Astrocyte (in vitro differentiated cells and primary cell): Measurements from ENCODE around the gene MXD3. TPM values are rescaled to one million over a fixed set of nuclear protein-coding genes. Genes with fewer than 3 reads are reported as not detected.

Experiments
- DNase-seq: peaks from one replicate; pipeline ENCODE4 v3.0.0-alpha.2; 2010; ENCODE audit warnings: low read depth
- FAIRE-seq: peaks from 2 replicates; lab custom pipeline; 2011; peaks lifted over from hg19 to GRCh38; lab: Jason Lieb, UNC
- H2AFZ ChIP-seq: 2 replicates; pipeline ENCODE4 v1.6.0; 2012; ENCODE audit warnings: low read depth, low read length, inconsistent platforms
- H3K27ac ChIP-seq: 2 replicates; pipeline ENCODE4 v1.5.1; 2011; ENCODE audit warnings: low read depth, low read length, inconsistent platforms
- H3K27me3 ChIP-seq: 2 replicates; pipeline ENCODE4 v1.6.0; 2011; ENCODE audit warnings: low read length, inconsistent platforms; ENCODE audit not compliant: insufficient read depth
- H3K36me3 ChIP-seq: 2 replicates; pipeline ENCODE4 v1.5.1; 2011; ENCODE audit warnings: low read length, inconsistent platforms; ENCODE audit not compliant: insufficient read depth
- H3K4me1 ChIP-seq: 2 replicates; pipeline ENCODE4 v1.5.1; 2011; ENCODE audit warnings: low read length, inconsistent platforms; ENCODE audit not compliant: insufficient read depth
- H3K4me2 ChIP-seq: 2 replicates; pipeline ENCODE4 v1.6.0; 2012; ENCODE audit warnings: low read length, inconsistent platforms
- H3K4me3 ChIP-seq: 2 replicates; pipeline ENCODE4 v1.5.1; 2011; ENCODE audit warnings: low read depth, mild to moderate bottlenecking, low read length, inconsistent platforms; ENCODE audit not compliant: insufficient read depth
- H3K79me2 ChIP-seq: 2 replicates; pipeline ENCODE4 v1.6.0; 2012; ENCODE audit warnings: mild to moderate bottlenecking, low read length, inconsistent platforms; ENCODE audit not compliant: insufficient read depth
- H3K9ac ChIP-seq: 2 replicates; pipeline ENCODE4 v1.6.0; 2012; ENCODE audit warnings: mild to moderate bottlenecking, low read length, inconsistent platforms
- H3K9me3 ChIP-seq: 2 replicates; pipeline ENCODE4 v1.5.1; 2012; ENCODE audit warnings: low read depth, mild to moderate bottlenecking, low read length, inconsistent platforms; ENCODE audit not compliant: insufficient read depth
- H4K20me1 ChIP-seq: 2 replicates; pipeline ENCODE4 v1.6.0; 2012; ENCODE audit warnings: low read length, inconsistent platforms; ENCODE audit not compliant: insufficient read depth
- H3K27ac Mint-ChIP-seq: one replicate; pipeline ENCODE4 v1.8.0; 2021; ENCODE audit warnings: mild to moderate bottlenecking, mixed read lengths; ENCODE audit not compliant: unreplicated experiment
- H3K27me3 Mint-ChIP-seq: one replicate; pipeline ENCODE4 v1.8.0; 2021; ENCODE audit warnings: low read depth, mixed read lengths; ENCODE audit not compliant: unreplicated experiment
- H3K36me3 Mint-ChIP-seq: one replicate; pipeline ENCODE4 v1.8.0; 2021; ENCODE audit warnings: low read depth, mixed read lengths; ENCODE audit not compliant: unreplicated experiment
- H3K4me1 Mint-ChIP-seq: one replicate; pipeline ENCODE4 v1.8.0; 2021; ENCODE audit warnings: low read depth, mixed read lengths; ENCODE audit not compliant: unreplicated experiment
- H3K4me3 Mint-ChIP-seq: one replicate; pipeline ENCODE4 v1.8.0; 2021; ENCODE audit warnings: mild to moderate bottlenecking, moderate library complexity, mixed read lengths; ENCODE audit not compliant: unreplicated experiment
- H3K9me3 Mint-ChIP-seq: one replicate; pipeline ENCODE4 v1.8.0; 2021; ENCODE audit warnings: mild to moderate bottlenecking, mixed read lengths; ENCODE audit not compliant: unreplicated experiment
- CTCF ChIP-seq: IDR thresholded peaks from 2 replicates; pipeline ENCODE4 v1.5.1; 2011; ENCODE audit warnings: low read depth, mild to moderate bottlenecking, inconsistent platforms, low read length, moderate library complexity; ENCODE audit not compliant: insufficient read depth
- EZH2 ChIP-seq: IDR thresholded peaks from 2 replicates; pipeline ENCODE4 v1.6.1; 2012; ENCODE audit warnings: mild to moderate bottlenecking, low read length, inconsistent platforms; ENCODE audit not compliant: insufficient read depth
- total RNA-seq: library from RNA; stranded (reverse); gene quantifications from 2 replicates; pipeline ENCODE4 v1.2.1, GENCODE V29; 2021

MXD3 gene
- total RNA-seq, 1 donor from 2014 or later = 2.8 TPM

GRCh38 chr5:177296581-177296980 is 15.1 kb downstream of the MXD3 start:
- Histone ChIP-seq H3K79me2 (peaks cover 8% of the 10 kb centered on the region), H3K4me3 (no peak overlapping the region), H3K4me2 (no peak overlapping the region), H4K20me1 (peaks cover 35% of the 10 kb centered on the region), H3K9ac (no peak overlapping the region), H2AFZ (no peak overlapping the region), H3K27ac (no peak overlapping the region), H3K27me3 (no peaks in the 10 kb centered on the region), H3K36me3 (peaks cover 62% of the 10 kb centered on the region), H3K9me3 (no peaks in the 10 kb centered on the region), H3K4me1 (peaks cover 10% of the 10 kb centered on the region)
- no peak for FAIRE-seq
- H3K4me3 Mint-ChIP-seq = no peak overlapping the region
- TF ChIP-seq CTCF (no peak), EZH2 (no peak)
- H3K27ac Mint-ChIP-seq = peak overlapping the region; percentile 8
- peaks cover 37% of the 10 kb centered on the region for H3K36me3 Mint-ChIP-seq
- no peaks in the 10 kb centered on the region for H3K27me3 Mint-ChIP-seq
- no peaks in the 10 kb centered on the region for H3K9me3 Mint-ChIP-seq
- peaks cover 16% of the 10 kb centered on the region for H3K4me1 Mint-ChIP-seq
- no peak for DNase-seq

GRCh38 chr5:177295924-177296323 is 15.8 kb downstream of the MXD3 start:
- peaks cover 1% of the 10 kb centered on the region for H3K79me2 ChIP-seq
- peaks cover 31% of the 10 kb centered on the region for H4K20me1 ChIP-seq
- H3K9ac ChIP-seq = no peak overlapping the region
- H3K27me3 ChIP-seq = no peaks in the 10 kb centered on the region
- peaks cover 37% of the 10 kb centered on the region for H3K36me3 Mint-ChIP-seq
- peaks cover 57% of the 10 kb centered on the region for H3K36me3 ChIP-seq
- no peak overlapping the region for H3K27ac ChIP-seq
- DNase-seq = no peak
- no peak overlapping the region for H2AFZ ChIP-seq
- no peak for TF ChIP-seq CTCF
- TF ChIP-seq EZH2 = no peak
- H3K4me3 ChIP-seq = no peak overlapping the region
- FAIRE-seq = no peak
- H3K4me1 Mint-ChIP-seq = peaks cover 13% of the 10 kb centered on the region
- peaks cover 6% of the 10 kb centered on the region for H3K4me1 ChIP-seq
- H3K27me3 Mint-ChIP-seq = no peaks in the 10 kb centered on the region
- no peaks in the 10 kb centered on the region for H3K9me3 ChIP-seq
- no peak overlapping the region for H3K27ac Mint-ChIP-seq
- no peak overlapping the region for H3K4me3 Mint-ChIP-seq
- H3K4me2 ChIP-seq = no peak overlapping the region
- H3K9me3 Mint-ChIP-seq = no peaks in the 10 kb centered on the region

DNA sequence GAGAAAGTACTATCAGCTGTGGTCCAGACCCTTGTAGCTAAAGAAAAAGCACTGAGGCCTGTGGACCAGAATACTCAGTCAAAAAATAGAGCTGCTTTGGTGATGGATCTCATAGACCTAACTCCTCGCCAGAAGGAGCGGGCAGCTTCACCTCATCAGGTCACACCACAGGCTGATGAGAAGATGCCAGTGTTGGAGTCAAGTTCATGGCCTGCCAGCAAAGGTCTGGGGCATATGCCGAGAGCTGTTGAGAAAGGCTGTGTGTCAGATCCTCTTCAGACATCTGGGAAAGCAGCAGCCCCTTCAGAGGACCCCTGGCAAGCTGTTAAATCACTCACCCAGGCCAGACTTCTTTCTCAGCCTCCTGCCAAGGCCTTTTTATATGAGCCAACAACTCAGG is 17.1 kb downstream of the MXD3 start:
- Mint-ChIP-seq H3K36me3 (peaks cover 33% of the 10 kb centered on the region), H3K27ac (no peak overlapping the region)
- no peak for DNase-seq

More for the DNA sequence above, 17.1 kb downstream of the MXD3 start:
- no peaks in the 10 kb centered on the region for H3K9me3 ChIP-seq
- FAIRE-seq = no peak
- H3K4me1 Mint-ChIP-seq = peaks cover 2% of the 10 kb centered on the region
- no peak overlapping the region for H3K4me3 Mint-ChIP-seq
- H3K9me3 Mint-ChIP-seq = no peaks in the 10 kb centered on the region
- peaks cover 54% of the 10 kb centered on the region for H3K36me3 ChIP-seq
- H3K79me2 ChIP-seq = no peaks in the 10 kb centered on the region
- no peak overlapping the region for H2AFZ ChIP-seq
- no peaks in the 10 kb centered on the region for H3K27me3 ChIP-seq
- no peak overlapping the region for H3K27ac ChIP-seq
- H3K27me3 Mint-ChIP-seq = no peaks in the 10 kb centered on the region
- H4K20me1 ChIP-seq = peaks cover 28% of the 10 kb centered on the region
- H3K4me1 ChIP-seq = no peaks in the 10 kb centered on the region
- no peak overlapping the region for H3K4me2 ChIP-seq
- no peak overlapping the region for H3K9ac ChIP-seq
- TF ChIP-seq EZH2 (no peak), CTCF (no peak)
- H3K4me3 ChIP-seq = no peak overlapping the region
